Stimulated activated effector memory CD8-positive, alpha-beta T cell treated with anti-CD3 and anti-CD28 coated beads, Interleukin-12 subunit alpha, Interleukin-12 subunit beta, amount 100 ng/mL, for 72 hours (primary cell): ENCODE data around the gene HES1.

Experiments
- ATAC-seq: fragments of 150-1000 bp; cut with Tn5 transposase; 2 replicates; pipeline ENCODE4 v1.10.0; 2021
- DNase-seq, 2 donors: peaks; one replicate each; pipeline ENCODE4 v3.0.0; 2021 to 2022; ENCODE audit warnings: low spot score in 2 of 2
- H3K27ac Mint-ChIP-seq: one replicate; pipeline ENCODE4 v1.8.0; 2022; ENCODE audit warnings: mild to moderate bottlenecking, mixed read lengths
- H3K36me3 Mint-ChIP-seq: one replicate; pipeline ENCODE4 v1.8.0; 2022; ENCODE audit warnings: mild to moderate bottlenecking, mixed read lengths
- H3K4me1 Mint-ChIP-seq: one replicate; pipeline ENCODE4 v1.8.0; 2022; ENCODE audit warnings: mixed read lengths
- H3K4me3 Mint-ChIP-seq: one replicate; pipeline ENCODE4 v1.8.0; 2022; ENCODE audit warnings: mild to moderate bottlenecking, mixed read lengths
- H3K9me3 Mint-ChIP-seq: one replicate; pipeline ENCODE4 v1.8.0; 2022; ENCODE audit warnings: mixed read lengths

The HES1 gene

GRCh38 chr3:194130807-194131589 is 5.0 kb upstream of the HES1 start:
- no peaks in the 10 kb centered on the region for H3K9me3 Mint-ChIP-seq
- DNase-seq = no peak
- H3K4me3 Mint-ChIP-seq = no peak overlapping the region
- peaks cover 29% of the 10 kb centered on the region for H3K4me1 Mint-ChIP-seq
- ATAC-seq = no peak
- no peak overlapping the region for H3K27ac Mint-ChIP-seq
- H3K36me3 Mint-ChIP-seq = peaks cover 6% of the 10 kb centered on the region

GRCh38 chr3:194132465-194133286 is 3.3 kb upstream of the HES1 start:
- Mint-ChIP-seq H3K9me3 (no peaks in the 10 kb centered on the region), H3K4me1 (peaks cover 43% of the 10 kb centered on the region), H3K36me3 (peaks cover 6% of the 10 kb centered on the region), H3K4me3 (no peak overlapping the region), H3K27ac (no peak overlapping the region)
- ATAC-seq (no peak), DNase-seq (no peak)

- Mint-ChIP-seq H3K4me3 (peak overlapping the region; percentile 68), H3K36me3 (peaks cover 6% of the 10 kb centered on the region), H3K27ac (no peak overlapping the region), H3K9me3 (no peaks in the 10 kb centered on the region), H3K4me1 (peaks cover 43% of the 10 kb centered on the region)
- ATAC-seq (no peak), DNase-seq (no peak)
Observed at GRCh38 chr3:194133661-194134230, 2.2 kb upstream of the HES1 start.

- peaks cover 6% of the 10 kb centered on the region for H3K36me3 Mint-ChIP-seq
- ATAC-seq = peak; percentile 41
- DNase-seq = peak; percentile 26 to 69
- H3K4me1 Mint-ChIP-seq = peaks cover 43% of the 10 kb centered on the region
- no peak overlapping the region for H3K27ac Mint-ChIP-seq
- no peaks in the 10 kb centered on the region for H3K9me3 Mint-ChIP-seq
- H3K4me3 Mint-ChIP-seq = peak overlapping the region; percentile 80
Observed at GRCh38 chr3:194134231-194134756, 1.7 kb upstream of the HES1 start.

GRCh38 chr3:194134757-194135515 is 1.0 kb upstream of the HES1 start:
- Mint-ChIP-seq H3K9me3 (no peaks in the 10 kb centered on the region), H3K4me1 (peaks cover 43% of the 10 kb centered on the region), H3K36me3 (peaks cover 6% of the 10 kb centered on the region), H3K27ac (peak overlapping the region; percentile 67), H3K4me3 (peak overlapping the region; percentile 80)
- peak; percentile 44 to 77 for DNase-seq
- peak; percentile 77 for ATAC-seq

GRCh38 chr3:194135516-194135805 is 487 bp upstream of the HES1 start:
- Mint-ChIP-seq H3K36me3 (peaks cover 6% of the 10 kb centered on the region), H3K27ac (no peak overlapping the region), H3K9me3 (no peaks in the 10 kb centered on the region), H3K4me1 (peaks cover 43% of the 10 kb centered on the region), H3K4me3 (peak overlapping the region; percentile 80)
- no peak for ATAC-seq
- no peak for DNase-seq

- H3K4me3 Mint-ChIP-seq = peak overlapping the region; percentile 80
- H3K4me1 Mint-ChIP-seq = peaks cover 35% of the 10 kb centered on the region
Observed at GRCh38 chr3:194136519-194137007, 615 bp downstream of the HES1 start.

GRCh38 chr3:194137008-194137505 is 1.1 kb downstream of the HES1 start:
- DNase-seq = peak in 1 of 2 donors; percentile 59
- Mint-ChIP-seq H3K27ac (no peak overlapping the region), H3K36me3 (peaks cover 6% of the 10 kb centered on the region), H3K4me3 (peak overlapping the region; percentile 80), H3K4me1 (peaks cover 38% of the 10 kb centered on the region), H3K9me3 (no peaks in the 10 kb centered on the region)
- no peak for ATAC-seq

More at GRCh38 chr3:194136519-194137007, 615 bp downstream of the HES1 start:
- ATAC-seq = no peak
- Mint-ChIP-seq H3K9me3 (no peaks in the 10 kb centered on the region), H3K36me3 (peaks cover 6% of the 10 kb centered on the region), H3K27ac (no peak overlapping the region)
- no peak for DNase-seq

- peak in 1 of 2 donors; percentile 70 for DNase-seq
- H3K36me3 Mint-ChIP-seq = peaks cover 6% of the 10 kb centered on the region
- H3K4me1 Mint-ChIP-seq = peaks cover 41% of the 10 kb centered on the region
- H3K4me3 Mint-ChIP-seq = peak overlapping the region; percentile 80
- no peak overlapping the region for H3K27ac Mint-ChIP-seq
- ATAC-seq = peak; percentile 14
- H3K9me3 Mint-ChIP-seq = no peaks in the 10 kb centered on the region
Observed at GRCh38 chr3:194137506-194138474, 1.8 kb downstream of the HES1 start.

GRCh38 chr3:194138732-194139070 is 2.8 kb downstream of the HES1 start:
- no peaks in the 10 kb centered on the region for H3K9me3 Mint-ChIP-seq
- H3K4me1 Mint-ChIP-seq = peaks cover 35% of the 10 kb centered on the region
- DNase-seq (no peak), ATAC-seq (no peak)
- peaks cover 6% of the 10 kb centered on the region for H3K36me3 Mint-ChIP-seq
- H3K27ac Mint-ChIP-seq = no peak overlapping the region
- no peak overlapping the region for H3K4me3 Mint-ChIP-seq

GRCh38 chr3:194139071-194139813 is 3.3 kb downstream of the HES1 start:
- Mint-ChIP-seq H3K4me1 (peaks cover 33% of the 10 kb centered on the region), H3K27ac (no peak overlapping the region), H3K4me3 (no peak overlapping the region), H3K36me3 (peaks cover 6% of the 10 kb centered on the region), H3K9me3 (no peaks in the 10 kb centered on the region)
- DNase-seq (no peak), ATAC-seq (no peak)

GRCh38 chr3:194139814-194140391 is 4.0 kb downstream of the HES1 start:
- H3K27ac Mint-ChIP-seq = no peak overlapping the region
- no peak overlapping the region for H3K4me3 Mint-ChIP-seq
- no peaks in the 10 kb centered on the region for H3K9me3 Mint-ChIP-seq
- H3K4me1 Mint-ChIP-seq = peaks cover 30% of the 10 kb centered on the region
- H3K36me3 Mint-ChIP-seq = peaks cover 3% of the 10 kb centered on the region
- ATAC-seq (no peak), DNase-seq (no peak)
